DMS153 treated with DMSO at 0.1 percent for 48 hours (cell line): Measurements from ENCODE around the gene HSPA6.
"Not testable (repeated sequence)": the region's sequence is repeated elsewhere in the genome, so short reads cannot be mapped to it uniquely, and the experiment has no call there.

ENCODE experiments used
- DNase-seq: peaks from one replicate; lab custom pipeline; 2025; ENCODE audit not compliant: unreplicated experiment; lab: John Stamatoyannopoulos, UW

Gene HSPA6

DNA sequence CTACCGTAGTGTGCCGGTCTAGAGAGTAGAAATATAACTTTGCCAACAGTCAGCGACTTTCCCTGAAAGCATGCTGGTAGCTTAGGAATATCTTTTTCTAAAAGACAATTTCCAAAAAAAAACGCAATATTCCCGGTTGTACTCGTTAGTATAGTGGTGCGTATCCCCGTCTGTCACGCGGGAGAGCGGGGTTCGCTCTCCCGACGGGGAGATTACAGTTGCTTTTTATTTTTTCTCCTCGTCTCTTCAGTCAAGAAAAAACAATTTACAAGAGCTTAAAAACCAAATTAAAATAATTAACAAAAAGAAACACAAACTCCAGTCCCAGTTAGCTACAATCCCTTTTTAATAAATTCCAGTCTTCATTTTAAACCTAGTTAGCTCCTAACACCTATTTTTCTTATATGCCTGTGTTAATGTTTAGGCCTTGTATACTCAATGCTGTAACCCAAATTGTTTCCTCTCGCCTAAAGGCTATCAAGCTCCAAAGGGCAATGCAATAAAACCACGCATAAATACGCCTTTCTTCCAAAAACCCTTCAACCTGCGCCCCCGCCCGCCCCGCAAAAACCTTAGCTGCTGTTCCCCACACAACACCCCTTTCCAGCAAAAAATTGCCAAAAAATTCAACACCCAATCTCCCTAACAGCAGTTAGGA is 7.8 kb downstream of the HSPA6 start:
- no peak for DNase-seq

DNA sequence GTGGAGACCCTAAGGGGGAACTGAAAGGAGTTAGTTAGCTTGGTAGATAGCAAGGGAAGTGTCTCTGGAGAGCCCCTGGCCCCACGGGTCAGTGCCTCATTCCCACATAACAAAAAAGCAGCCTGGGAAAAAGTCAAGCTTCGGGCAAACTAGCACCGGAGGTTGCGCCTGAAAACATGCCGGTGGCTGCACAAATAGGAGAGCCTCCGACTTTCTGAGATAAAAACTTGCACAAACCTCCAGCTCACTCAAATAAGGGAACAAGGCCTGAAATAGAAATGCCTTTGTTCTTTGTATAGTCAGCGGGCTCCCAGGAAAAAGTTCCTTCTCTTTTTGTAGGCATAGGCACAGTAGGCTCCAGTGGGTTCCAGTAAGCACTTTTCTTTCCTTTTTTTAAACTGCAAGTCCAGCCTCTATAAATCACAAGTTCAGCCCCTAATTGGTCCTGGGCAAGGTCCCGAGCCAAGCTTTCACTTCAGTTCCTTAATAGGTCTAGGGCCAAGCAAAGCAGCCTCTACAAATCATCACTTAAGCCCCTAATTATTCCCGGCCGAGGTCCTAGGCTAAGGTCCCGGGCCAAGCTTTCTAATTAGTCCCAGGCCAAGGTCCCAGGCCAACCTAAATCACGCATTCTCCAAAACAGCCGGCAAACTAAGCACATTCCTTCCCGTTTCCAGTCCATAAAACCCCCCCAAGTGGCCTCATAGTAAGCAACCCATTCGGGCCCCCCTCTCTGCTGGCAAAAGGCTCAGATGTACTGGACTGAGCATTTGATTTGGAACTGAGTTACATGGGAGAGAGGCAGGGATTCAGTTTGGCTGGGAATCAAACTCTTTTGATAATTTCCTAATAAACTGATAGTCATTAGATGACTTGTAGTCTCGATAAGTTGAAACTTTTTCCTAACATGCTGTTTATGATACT is 8.6 kb downstream of the HSPA6 start:
- not testable (repeated sequence) for DNase-seq

DNA sequence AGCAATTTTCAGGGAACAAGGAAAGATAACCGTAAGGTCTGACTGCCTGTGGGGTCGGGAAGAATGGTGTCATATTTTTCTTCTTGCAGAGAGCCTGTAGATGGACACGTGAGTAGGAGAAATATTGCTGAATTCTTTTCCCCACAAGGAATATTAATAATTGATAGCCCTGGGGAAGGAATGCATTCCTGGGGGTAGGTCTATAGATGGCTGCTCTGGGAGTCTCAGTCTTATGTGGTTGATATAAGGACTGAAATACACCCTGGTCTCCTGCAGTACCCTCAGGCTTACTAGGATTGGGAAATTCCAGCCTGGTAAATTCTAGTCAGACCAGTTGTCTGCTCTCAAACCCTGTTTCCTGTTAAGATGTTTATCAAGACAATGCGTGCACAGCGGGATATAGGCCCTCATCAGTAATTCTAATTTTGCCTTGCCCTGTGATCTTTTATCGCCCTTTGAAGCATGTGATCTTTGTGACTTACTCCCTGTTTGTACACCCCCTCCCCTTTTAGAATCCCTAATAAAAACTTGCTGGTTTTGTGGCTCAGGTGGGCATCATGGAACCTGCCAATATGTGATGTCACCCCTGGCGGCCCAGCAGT is 12.8 kb downstream of the HSPA6 start:
- DNase-seq, result not testable (repeated sequence)

DNA sequence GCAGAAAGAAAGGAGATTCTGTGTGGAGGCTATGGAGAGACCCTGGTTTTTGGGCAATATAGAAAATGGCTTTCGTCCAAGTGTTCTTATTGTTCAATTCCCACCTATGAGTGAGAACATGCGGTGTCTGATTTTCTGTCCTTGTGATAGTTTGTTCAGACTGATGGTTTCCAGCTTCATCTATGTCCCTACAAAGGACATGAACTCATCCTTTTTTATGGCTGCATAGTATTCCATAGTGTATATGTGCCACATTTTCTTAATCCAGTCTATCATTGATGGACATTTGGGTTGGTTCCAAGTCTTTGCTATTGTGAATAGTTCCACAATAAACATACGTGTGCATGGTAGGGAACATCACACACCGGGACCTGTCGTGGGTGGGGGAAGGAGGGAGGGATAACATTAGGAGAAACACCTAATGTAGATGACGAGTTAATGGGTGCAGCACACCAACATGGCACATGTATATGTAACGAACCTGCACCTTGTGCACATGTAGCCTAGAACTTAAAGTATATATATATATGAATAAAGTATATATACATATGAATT is 14.7 kb downstream of the HSPA6 start:
- DNase-seq, result not testable (repeated sequence)

DNA sequence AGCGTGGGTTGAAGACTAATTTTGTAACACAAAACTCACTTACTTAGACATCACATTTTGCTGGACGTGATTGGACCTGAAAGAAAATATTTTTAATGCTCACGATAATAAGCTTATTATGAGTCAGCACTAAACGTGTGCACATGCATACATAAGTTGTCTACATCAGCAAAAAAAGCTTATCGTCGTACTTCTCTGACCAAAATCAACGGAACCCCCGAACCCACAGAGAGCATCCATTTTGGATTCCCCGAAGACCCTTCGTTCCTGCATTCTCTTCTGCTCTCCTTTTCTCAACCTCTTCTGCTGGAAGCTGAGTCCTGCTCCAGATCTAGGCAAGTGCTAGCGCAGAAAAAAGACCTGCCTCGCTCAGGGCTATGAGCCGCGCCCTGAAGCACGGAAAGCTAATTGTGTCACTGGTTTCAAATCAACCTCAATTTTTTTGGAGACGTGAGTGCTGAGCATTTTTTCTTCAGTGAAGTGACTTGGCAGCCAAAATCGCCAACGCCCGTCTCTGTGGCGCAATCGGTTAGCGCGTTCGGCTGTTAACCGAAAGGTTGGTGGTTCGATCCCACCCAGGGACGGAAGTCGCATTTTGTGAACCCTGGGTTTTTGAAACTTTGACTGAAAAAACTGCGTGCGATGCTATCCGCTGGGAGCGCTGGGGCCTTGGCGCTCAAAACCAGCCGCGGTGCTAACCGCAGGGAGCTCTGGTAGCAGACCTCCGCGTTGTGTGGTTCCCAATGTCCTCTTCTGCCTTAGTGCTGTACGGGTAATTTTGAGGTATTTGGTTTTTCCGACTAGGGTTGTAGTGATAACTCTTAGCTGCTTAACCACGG is 15.6 kb downstream of the HSPA6 start:
- DNase-seq, result peak; percentile 61

DNA sequence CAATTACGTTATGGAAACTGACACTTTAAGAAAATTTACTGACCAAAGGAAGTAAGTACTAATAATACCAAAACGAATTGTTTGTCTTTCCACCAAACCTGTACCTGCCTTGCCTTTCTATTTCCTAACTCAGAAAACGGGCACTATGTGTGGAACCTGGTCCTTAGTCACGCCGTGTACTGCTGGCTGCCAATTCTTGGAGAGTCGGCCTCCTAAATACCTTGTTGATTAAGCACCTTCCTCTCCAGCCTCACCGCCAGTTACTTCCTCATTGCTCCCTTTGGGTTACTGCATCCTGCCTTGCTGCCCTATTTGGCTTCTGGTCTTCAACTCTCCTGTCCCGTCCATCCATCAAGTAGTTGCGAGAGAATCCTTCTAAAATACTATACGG is 16.2 kb downstream of the HSPA6 start:
- DNase-seq, result not testable (repeated sequence)

DNA sequence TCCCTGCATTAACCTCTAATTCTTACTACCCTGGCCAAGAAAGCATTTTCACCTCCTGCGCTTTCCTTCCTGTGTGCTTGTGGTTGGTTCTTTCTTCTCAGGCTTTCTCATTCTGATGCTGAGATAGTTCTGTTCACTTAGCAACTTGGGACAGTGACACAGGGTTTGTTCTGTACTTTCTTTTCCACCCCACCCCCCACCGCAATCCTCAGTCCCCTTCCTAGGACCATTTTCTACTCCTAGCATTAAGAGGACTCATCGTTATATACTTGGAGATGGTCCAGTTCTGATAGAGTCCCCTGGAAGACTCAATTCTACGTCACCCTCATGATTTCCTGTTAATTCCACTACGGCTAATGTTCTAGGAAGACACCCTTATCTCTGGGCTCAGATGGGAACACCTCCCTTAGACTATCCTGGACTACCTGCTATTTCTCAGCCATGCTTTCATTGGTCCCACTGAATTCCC is 17.8 kb downstream of the HSPA6 start:
- DNase-seq, result not testable (repeated sequence)

DNA sequence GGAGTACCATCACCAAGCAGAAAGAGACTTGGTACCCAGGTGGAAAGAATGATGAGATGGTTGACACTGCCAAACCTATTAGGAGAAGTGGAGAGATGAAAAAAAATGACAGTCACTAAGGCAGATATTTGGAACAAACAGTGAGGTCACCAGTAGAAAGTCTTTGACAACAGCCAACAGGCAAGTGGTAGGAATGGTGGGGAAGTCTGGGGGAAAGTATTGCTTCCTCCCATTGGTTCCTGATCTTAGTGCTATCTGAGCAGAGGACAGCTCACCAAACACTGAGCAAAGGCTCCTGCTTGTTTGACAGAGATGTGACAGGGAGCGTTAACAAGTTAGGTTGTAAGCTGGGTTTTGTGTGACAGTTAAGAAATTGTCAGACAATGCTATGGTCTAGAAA is 18.8 kb downstream of the HSPA6 start:
- not testable (repeated sequence) for DNase-seq

DNA sequence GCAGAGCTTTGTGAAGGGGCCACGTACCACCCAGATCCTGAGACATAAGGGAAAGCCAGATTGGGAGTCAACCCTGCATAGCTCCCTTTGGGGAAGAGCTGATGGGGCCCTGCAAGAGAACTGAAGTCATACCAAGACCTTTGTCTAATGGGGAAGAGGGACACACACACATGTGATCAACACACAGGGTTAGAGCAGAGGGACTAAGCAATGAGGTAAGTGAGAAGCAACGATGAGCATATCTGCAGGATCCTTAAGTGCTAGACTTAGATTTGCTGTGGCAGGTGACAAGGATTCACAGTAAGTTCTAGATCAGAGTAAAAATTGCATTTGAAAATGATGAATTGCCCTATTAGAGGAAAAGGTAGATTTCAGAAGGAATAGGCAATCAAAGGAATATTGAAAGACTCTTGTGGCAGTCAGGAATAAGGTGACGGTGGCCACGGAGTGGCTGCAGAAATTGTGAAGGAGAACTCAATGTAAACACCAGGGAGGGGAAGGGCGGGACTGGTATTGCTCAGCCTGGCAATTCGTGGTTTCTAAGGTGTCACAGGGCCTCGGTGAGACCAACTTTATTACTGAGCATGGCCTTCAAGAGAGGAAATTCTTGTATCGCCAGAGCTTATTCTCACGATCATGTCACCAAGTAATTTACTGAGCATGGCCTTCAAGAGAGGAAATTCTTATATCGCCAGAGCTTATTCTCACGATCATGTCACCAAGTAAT is 20.8 kb downstream of the HSPA6 start:
- DNase-seq, result not testable (repeated sequence)

DNA sequence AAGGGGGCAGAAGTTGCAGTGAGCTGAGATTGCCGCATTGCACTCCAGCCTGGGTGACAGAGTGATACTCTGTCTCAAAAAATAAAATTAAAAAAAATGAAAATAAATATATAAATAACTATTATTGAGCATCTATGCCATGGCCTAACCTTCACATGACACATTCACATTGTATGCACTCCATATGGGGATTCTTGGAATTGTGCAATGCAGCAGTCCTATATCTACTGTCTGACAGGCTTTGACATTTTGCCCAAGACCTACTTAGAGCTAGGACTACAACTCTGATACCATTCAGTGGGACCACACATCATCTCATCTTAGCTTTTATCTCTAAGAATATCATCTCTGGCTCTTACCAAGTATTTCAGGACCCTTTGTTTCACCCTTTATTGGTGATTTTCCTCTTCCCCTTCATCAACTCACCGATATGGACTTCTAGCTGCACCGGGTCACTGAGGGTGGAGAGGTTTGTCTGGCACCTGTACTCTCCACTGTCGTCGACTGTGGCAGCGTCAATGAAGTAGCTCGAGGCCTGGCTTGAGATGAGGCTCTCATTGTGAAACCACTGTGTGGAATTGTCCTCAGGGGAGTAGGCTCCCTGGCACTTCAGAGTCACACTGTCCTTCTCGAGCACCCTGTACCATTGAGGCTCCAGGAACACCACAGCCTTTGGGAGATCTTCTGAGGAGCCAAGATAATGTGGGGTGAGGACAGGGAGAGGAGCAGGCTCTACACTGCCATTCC is 23.8 kb downstream of the HSPA6 start:
- DNase-seq, result not testable (repeated sequence)

DNA sequence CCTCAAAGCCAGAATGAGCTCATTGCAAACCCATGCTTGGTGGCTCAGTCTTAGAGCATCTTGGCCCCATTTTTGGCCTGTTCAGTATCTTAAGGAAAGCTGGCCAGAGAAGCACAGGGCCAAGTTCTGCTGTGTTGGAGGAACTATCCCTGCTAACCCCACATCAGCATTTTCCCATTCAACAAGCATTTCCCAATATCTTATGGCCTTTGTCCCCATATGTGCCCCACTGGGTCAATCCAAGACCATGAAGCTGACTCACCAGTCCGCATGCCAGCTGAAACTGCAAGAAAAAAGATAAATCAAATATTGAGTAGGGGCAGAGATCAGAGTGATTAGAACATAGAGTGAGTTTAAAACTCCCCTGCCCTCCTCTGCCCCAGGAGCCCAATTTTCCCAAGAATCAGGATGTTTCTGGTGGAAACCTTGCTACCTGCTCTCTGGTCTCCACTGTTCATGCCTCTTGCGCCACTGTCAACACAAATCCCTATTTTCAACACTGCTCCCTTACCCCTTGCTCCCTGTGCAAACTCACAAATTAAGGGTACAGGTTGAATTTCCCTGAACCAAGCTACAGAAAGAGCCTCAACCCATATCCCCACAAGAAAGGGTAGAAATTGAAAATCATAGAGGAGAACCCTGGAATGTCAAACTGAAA is 24.5 kb downstream of the HSPA6 start:
- DNase-seq, result not testable (repeated sequence)

DNA sequence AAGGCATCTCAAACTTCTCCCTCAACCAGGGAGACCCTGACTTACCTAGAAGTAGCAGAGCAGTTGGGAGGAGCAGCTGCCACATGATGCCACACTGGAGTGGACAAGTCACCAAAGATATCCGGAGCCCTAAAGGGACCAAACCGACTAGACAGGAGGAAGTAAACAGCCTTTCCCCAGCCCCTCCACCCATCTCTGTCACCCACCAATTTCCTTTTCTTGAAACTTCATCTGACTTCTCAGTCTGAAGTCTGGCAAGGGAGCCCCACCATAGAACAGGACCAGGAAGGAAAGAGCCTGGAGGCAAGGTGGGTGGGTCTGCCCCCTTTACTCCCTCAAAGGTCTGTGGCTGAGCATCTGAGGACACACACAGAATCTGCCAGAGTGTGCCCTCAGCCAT is 25.3 kb downstream of the HSPA6 start, which contains the start of gene FCGR3A:
TSS of gene FCGR3A (minus strand) at position 167 of the 400 bp plus-strand sequence. CDS start at position 85, 82 bp downstream.
- DNase-seq, result no peak

DNA sequence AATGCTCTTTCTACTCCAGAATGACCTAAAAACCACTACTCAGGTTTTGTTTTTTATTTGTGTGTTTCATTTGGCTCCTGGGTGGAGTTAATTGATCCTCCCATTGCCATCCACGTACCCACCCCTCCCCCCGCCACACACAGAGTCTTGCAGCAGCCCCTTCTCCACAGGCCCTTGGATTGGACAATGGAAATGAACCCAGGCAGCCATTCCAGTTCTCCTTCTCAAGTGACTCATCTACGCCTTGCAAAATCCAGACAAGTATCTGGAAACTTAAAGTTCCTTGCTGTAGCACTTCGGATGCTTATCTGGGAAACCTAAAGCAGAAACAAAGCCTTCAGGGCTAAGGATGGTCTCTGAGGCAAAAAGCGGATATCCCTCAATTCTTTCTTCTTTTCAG is 26.6 kb downstream of the HSPA6 start:
- DNase-seq, result not testable (repeated sequence)

DNA sequence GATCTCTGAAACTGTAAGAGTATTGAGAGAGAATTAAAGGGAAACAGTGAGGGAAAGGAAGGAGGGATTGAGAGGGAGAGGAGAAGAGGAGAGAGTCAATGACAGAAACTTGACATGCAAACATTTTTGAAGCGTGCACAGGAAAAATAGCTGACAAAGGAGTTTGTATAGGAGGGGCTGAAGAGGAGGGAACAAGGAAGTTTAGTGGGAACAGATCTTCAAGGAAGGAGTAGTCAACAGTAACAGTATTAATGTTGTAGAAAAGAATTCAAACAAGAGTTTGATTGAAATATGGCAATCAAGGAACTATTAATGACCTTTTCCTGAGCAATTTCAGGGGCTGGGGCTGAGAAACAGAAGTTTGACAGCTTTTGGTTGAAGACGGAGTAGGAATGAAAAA is 29.3 kb downstream of the HSPA6 start:
- not testable (repeated sequence) for DNase-seq

DNA sequence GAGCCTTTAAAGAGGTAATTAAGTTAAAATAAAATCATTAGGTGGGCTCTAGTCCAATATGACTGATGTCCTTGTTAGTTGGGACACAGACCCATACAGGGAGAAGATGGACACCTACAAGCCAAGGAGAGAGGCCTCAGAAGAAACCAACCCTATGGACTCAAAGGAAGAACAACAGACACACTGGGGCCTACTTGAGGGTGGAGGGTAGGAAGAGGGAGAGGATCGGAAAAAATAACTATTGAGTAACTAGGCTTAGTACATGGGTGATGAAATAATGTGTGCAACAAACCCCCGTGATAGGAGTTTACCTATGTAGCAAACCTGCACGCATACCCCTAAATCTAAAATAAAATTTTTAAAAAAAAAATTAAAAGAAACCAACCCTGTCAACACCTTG is 30.0 kb downstream of the HSPA6 start:
- DNase-seq, result not testable (repeated sequence)

DNA sequence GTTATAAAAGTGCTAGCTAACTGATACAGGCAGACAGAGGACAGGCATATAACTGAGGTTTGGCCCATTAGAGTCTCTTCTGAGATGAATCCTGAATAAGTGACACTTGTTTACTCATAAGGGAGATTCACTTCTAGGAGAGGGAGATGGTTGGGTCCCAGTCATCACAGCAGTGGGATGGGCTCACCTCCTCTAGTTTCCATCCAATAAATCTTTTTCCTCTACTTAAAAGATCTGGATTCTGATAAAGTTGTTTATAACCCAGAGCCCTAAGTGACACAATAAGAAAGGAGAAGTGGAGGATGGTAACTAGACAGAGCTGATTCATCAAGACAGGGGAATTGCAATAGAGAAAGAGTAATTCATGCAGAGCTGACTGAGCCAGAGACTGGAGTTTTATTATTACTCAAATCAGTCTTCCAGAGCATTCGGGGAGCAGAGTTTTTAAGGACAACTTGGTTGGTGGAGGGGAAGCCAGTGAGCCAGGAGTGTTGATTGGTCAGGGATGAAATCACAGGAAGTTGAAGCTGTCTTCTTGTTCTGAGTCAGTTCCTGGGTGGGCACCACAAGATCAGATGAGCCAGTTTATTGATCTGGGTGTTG is 30.6 kb downstream of the HSPA6 start:
- DNase-seq, result not testable (repeated sequence)

DNA sequence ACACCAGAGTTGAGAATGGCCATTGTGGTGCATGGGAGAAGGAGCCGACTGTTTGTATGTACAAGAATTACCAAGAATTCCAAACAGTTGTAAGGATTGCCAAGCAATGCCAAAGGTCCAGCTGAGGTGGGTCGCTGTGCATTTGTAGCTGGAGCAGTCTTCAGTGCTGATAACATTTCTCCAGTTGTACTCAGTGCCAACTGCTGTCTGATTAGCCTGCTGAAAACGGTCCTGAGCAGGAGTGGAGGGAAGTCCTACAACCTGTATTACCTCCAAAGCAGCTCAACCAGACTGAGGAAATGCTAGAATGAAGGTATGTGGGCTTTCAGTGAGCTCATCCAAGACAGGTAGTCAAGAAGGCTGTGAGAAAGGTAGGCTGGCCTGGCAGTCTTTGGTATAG is 31.8 kb downstream of the HSPA6 start:
- not testable (repeated sequence) for DNase-seq

DNA sequence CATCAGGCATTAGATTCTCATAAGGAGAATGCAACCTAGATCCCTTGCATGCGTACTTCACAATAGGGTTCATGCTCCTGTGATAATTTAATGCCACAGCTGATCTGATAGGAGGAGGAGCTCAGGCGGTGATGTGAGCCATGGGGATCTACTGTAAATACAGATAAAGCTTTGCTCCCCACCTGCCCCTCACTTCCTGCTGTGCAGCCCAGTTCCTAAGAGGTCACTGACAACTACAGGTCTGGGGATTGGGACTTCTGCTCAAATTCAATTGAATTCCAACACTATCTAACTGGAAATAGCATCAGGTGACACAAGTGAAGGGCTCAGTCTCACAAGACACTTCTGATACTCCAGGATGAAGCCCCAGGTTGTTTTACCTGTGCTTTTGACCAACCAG is 32.6 kb downstream of the HSPA6 start:
- not testable (repeated sequence) for DNase-seq
